ENCODE data around the gene RPS25.

- no peak for TF ChIP-seq CTCF (IDR thresholded peaks at IDR 0.05; ENCODE audit: low read depth, low read length, poor library complexity, severe bottlenecking)
- TF ChIP-seq EZH2phosphoT487 (IDR thresholded peaks at IDR 0.05; ENCODE audit: borderline replicate concordance, low read length): no peak
These were observed 49.5 kb upstream of the RPS25 start, which contains the start of gene VPS11 for GRCh38 chr11:119067371-119068222.

Data from DOHH2 (cell line).